NCI-H748 (cell line): Measurements from ENCODE around the gene TAAR1.
"Not testable (repeated sequence)": the region's sequence is repeated elsewhere in the genome, so short reads cannot be mapped to it uniquely, and the experiment has no call there.

Experiments
- DNase-seq: peaks from one replicate; lab custom pipeline; 2025; ENCODE audit not compliant: unreplicated experiment; lab: John Stamatoyannopoulos, UW

TAAR1 gene

GRCh38 chr6:132663661-132664060, 4.7 kb upstream of the TAAR1 start:
- DNase-seq = no peak

- DNase-seq = no peak
Measured at GRCh38 chr6:132661906-132662305, 2.9 kb upstream of the TAAR1 start.

GRCh38 chr6:132651062-132651461, 7.9 kb downstream of the TAAR1 start:
- DNase-seq = no peak

- DNase-seq = no peak
Measured at GRCh38 chr6:132650429-132650828, 8.6 kb downstream of the TAAR1 start.

- no peak for DNase-seq
Measured at GRCh38 chr6:132648828-132649227, 10.2 kb downstream of the TAAR1 start.

GRCh38 chr6:132648356-132648755, 10.6 kb downstream of the TAAR1 start:
- DNase-seq = no peak

GRCh38 chr6:132643547-132643946, 15.4 kb downstream of the TAAR1 start:
- DNase-seq = no peak

GRCh38 chr6:132637135-132637534, 21.8 kb downstream of the TAAR1 start:
- not testable (repeated sequence) for DNase-seq

- not testable (repeated sequence) for DNase-seq
Measured at GRCh38 chr6:132635906-132636305, 23.1 kb downstream of the TAAR1 start.

GRCh38 chr6:132635288-132635687, 23.7 kb downstream of the TAAR1 start:
- not testable (repeated sequence) for DNase-seq

- no peak for DNase-seq
Measured at GRCh38 chr6:132634796-132635195, 24.2 kb downstream of the TAAR1 start.

- DNase-seq = no peak
Measured at GRCh38 chr6:132633362-132633761, 25.6 kb downstream of the TAAR1 start.

- no peak for DNase-seq
Measured at GRCh38 chr6:132624175-132624574, 34.8 kb downstream of the TAAR1 start, which contains the start of gene TAAR2. TAAR2 (minus strand) TSS chr6:132624275; CDS start chr6:132624275, 0 bp downstream.

GRCh38 chr6:132623106-132623845, 35.7 kb downstream of the TAAR1 start:
- no peak for DNase-seq

- no peak for DNase-seq
Measured at GRCh38 chr6:132616677-132617076, 42.3 kb downstream of the TAAR1 start.

GRCh38 chr6:132614554-132614953, 44.4 kb downstream of the TAAR1 start:
- no peak for DNase-seq

- DNase-seq = no peak
Measured at GRCh38 chr6:132612449-132613108, 46.4 kb downstream of the TAAR1 start.

GRCh38 chr6:132611616-132612015, 47.4 kb downstream of the TAAR1 start:
- DNase-seq = no peak

GRCh38 chr6:132607544-132608233, 51.3 kb downstream of the TAAR1 start:
- DNase-seq = no peak

GRCh38 chr6:132604635-132605152, 54.3 kb downstream of the TAAR1 start:
- no peak for DNase-seq

GRCh38 chr6:132600900-132601299, 58.1 kb downstream of the TAAR1 start:
- not testable (repeated sequence) for DNase-seq

GRCh38 chr6:132598473-132598872, 60.5 kb downstream of the TAAR1 start:
- DNase-seq = peak; percentile 16
